Stomach (tissue), 4 donors: ENCODE results near the gene COL13A1.

ENCODE experiments used
- CTCF ChIP-seq, 7 experiments: fragments of 450-650 bp in 4 of 7; fragments of 200-600 bp in 3 of 7; sonication (generic) in 3 of 7; IDR thresholded peaks; one replicate each; pipeline ENCODE4 v1.5.1; 2016 to 2019; ENCODE audit warnings: antibody characterized with exemption in 7 of 7, control low read depth in 2 of 7, mild to moderate bottlenecking in 1 of 7
- POLR2A ChIP-seq, 4 donors: fragments of 450-650 bp; IDR thresholded peaks; one replicate each; pipeline ENCODE4 v1.6.1; 2016; ENCODE audit warnings: antibody characterized with exemption in 4 of 4, control low read depth in 2 of 4, mild to moderate bottlenecking in 1 of 4, moderate library complexity in 1 of 4

DNA sequence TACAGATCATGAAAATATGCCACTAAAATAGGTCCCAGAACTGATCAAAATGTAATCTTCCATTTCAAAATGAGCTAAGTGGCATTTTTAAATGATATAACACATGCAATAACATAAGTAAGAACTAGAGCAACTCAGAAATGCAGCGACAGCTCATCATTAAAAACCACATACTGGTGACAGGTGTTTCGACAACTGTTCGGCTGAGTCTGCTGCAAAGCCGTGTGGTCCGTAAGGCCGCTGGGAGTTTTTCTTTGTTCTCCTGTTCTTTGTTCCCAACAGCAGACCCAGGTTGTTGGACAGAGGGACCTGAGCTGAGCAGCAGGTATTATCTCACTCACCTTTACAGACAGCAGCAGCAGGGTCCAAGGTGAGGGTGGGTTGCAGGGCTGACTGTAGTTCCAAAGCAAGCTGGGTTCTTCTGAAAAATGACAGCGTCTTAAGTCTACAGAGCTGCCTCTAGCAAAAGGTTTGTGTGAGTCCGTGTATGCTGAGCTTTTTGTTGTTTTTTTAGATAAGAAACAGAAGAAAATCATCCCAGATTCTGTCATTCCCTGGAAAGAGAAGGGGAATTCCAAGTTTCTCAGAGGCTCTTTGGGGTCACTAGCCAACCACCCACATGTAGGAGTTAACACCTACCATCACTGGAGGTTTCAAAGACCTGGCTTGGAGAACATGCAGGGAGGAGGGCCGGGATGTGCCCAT, 205.6 kb downstream of the COL13A1 start:
- no peak for TF ChIP-seq CTCF (IDR thresholded peaks at IDR 0.05)
- TF ChIP-seq POLR2A (IDR thresholded peaks at IDR 0.05) = no peak
